GM21526 (cell line): ENCODE results near the gene ALDH7A1.
"Not testable (repeated sequence)": the region's sequence is repeated elsewhere in the genome, so short reads cannot be mapped to it uniquely, and the experiment has no call there.

Experiments used
- ATAC-seq: cut with Tn5 transposase; IDR thresholded peaks from one replicate; pipeline ENCODE4 v1.9.1; 2021; ENCODE audit warnings: moderate library complexity; ENCODE audit not compliant: unreplicated experiment, low FRiP score

Gene ALDH7A1

DNA sequence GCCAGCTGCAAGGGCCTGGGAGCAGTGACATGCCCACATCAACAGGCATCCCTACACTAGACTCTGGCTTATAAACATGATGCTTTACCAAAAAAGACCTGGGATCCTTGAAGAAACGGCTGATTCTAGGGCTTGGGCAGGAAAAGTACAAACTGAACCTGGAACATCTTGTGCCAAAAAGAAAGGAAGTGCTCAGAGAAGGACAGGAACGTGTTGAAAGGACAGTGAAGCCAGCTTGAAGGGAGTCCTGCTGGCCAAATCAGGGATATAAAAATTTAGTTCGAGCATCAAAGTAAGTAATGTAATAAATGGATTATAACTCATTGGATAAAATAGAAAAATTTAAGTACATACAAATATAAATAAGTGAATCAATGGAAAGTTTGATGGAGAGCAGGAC, 58.1 kb downstream of the ALDH7A1 start:
- no peak for ATAC-seq

DNA sequence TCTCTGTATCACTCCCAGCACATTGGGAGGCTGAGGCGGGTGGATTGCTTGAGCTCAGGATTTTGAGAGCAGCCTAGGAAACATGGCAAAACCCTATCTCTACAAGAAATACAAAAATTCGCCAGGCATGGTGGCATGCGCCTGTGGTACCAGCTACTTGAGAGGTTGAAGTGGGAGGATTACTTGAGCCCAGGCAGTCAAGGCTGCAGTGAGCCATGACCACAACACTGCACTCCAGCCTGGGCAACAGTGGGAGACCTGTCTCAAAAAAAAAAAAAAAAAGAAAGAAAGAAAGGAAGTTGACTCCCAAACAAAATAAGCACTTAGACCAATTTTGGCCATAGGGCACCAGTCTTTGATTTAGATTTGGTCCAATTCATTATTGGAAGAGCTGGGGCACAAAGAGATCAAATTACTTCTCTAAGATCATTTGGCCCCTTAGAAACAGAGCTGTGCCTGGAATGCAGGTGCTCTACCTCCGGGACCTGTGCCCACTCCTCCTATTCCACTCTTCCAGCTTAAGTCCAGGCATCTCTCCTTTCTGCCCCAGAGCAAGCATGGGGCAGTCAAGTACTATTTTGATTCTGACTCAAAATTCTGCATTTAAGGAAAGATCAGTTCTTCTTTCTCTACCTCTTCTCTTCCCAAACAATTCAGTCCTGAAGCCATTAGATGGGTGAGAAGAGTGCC, 59.0 kb downstream of the ALDH7A1 start:
- ATAC-seq, result no peak

DNA sequence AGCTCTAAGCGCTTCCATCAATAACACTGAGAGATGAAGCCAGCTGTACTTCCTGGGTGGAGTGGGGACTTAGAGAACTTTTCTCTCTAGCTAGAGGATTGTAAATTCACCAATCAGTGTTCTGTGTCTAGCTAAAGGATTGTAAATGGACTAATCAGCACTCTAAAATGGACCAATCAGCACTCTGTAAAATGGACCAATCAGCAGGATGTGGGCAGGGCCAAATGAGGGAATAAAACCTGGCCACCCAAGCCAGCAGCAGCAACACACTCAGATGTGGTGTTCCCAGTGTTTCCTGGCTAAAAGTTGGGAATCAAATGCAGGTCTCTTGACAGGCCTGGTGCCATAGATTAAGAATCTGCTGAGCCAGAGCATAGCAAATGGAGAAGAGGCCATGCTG, 60.5 kb downstream of the ALDH7A1 start:
- no peak for ATAC-seq

DNA sequence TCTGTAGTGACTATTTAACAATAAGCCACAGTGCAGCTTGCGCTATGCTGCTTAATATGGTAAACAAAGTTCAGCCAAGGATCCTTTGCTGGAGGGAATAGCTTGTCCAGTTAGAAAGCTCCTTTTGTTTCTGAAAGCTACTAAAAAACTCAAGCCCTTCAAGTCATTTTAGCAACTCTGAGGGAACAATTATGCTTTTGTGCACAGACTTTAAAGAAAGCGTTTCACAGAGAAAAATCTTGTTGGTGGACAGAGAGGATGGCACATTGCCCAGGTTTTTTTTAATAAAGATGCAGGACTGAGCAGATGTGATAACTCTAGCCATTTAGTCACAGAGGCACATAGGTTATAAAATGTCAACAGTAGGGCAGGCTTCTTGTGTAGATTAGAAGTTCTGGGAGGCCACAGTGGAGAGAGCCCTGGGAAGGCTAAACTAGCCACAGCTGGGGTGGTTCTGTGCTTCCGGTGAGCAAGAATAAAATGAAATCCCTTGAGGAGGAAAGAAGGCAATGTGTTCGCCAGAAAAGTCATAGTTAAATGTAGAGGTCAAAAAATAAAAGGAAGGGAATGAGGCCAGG, 63.4 kb downstream of the ALDH7A1 start:
- ATAC-seq, result no peak

DNA sequence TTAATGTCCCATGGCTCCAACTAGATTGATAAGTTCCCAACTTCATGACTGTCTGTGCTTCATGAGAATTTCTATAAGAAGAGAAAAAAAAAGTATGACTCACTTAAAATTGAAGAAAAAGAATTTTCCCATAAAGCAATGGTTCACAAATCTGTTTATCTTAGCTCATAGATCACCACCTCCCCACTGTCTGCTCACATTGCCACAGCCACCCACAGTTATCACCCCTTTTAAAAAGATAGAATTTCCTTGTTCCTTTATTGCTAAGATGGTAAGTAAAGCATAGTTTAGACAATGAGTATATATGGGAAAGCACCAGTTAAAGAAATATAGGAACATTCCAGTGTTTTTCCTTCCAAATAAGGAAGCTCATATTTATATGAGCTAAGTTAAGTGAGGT, 67.1 kb downstream of the ALDH7A1 start:
- no peak for ATAC-seq

DNA sequence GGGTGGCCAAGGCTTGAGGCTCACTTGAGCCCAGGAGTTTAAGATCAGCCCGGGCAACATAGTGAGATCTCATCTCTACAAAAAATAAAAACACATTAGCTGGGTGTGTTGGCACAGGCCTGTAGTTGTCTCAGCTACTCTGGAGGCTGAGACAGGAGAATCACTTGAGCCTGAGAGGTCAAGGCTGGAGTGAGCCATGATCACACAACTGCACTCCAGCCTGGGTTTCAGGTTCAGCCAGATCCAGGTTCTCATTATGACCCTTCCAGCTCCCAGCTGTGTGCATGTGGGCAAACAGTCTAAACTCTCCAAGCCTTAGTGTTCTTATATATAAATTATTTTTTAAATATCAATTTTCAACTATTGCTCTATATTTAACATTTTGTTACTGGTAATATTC, 67.9 kb downstream of the ALDH7A1 start:
- ATAC-seq, result no peak

DNA sequence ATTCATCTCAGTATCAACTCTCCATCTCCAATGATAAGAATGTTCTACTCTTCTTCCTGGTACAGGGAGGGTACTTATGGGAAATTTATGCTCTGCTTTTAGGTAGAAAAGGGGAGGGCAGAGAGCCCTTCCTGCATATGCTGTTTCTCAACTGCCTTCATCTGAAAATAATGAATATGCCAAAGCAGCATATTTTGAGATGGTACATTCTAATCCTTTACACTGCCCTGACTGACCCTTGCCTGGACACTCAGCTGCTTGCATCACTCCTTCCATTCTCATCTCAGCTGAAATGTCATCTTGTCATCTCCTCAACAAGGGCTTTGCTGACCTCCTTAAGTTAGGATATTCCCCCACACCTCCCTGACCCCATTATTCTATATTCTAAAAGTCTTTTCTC, 68.5 kb downstream of the ALDH7A1 start:
- no peak for ATAC-seq

DNA sequence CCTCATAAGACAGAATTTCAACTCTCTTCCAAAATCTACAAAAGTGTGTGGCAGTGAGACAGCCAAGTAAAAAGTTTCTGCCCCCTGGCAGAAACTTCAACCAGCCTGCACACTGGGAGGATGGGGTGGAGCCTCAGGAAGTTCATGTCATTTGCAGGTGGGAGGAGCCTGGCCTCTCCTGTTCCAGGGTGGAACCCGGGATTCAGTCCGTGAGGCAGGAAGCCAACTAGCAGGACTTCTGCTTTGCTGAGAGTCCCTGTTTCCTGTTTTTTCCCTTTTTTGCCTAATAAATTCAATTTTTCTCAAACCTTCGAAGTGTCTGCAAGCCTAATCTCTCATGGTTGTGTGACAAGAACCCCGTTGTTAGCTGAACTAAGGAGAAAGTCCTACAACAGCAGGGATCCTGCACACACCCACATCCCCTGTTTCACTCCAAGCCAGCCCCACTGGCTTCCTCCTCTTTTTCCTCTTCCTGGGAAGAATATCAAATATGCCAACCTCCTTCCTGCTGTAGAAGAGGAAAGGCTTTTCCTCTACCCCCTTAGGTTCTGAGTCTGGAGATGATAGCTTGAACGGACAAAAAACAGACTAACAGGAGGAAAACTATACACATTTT, 69.3 kb downstream of the ALDH7A1 start:
- ATAC-seq, result no peak

DNA sequence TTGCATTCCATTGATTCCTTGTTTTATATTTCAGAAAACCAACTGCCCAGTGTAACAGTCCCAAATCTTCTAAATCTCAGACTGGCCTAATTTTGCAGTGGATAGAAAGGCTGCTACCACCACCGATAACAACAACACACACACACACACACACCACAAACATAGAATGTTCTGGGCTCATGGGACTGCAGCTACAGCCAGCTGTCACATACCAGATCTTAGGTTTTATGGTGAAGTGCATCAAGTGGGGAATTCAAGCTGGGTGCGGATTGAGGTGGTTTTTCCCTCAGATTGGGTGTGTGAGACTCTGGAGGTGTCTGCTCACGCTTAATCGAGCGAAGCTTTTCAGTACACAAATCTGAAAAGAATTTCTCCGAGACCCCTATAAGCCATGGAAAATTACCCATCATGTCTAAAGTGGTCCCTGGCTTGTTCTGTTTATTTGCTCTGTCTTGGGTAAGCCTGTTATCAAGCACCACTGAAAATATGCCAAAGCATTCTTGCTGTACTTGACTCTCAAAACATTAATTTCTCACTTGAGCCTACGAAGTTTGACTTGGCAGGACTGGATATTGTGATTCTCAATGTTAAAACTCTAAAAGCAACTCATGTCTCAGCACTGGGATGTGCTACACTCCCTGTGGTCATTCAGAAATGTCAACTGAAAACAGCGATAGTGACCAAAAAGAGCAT, 71.1 kb downstream of the ALDH7A1 start:
- no peak for ATAC-seq

DNA sequence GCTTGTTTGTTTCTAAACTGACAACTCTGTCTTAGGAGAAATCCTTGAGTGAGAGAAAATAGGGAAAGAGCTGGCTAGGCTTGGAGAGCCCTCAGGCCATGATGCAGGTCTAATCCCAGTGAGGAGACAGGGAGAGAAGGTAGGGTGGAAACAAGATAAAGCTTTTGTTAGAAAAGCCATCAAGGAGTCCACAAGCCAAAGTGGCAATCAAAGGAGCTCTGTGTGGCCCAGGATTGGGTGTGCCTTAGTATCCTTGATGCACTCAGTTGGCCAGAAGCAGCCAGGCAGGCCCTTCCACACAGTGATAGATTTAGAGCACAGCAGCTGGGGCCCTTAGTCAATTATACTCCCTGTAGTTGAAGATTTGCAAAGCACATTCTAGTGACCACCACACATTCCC, 73.9 kb downstream of the ALDH7A1 start:
- no peak for ATAC-seq

DNA sequence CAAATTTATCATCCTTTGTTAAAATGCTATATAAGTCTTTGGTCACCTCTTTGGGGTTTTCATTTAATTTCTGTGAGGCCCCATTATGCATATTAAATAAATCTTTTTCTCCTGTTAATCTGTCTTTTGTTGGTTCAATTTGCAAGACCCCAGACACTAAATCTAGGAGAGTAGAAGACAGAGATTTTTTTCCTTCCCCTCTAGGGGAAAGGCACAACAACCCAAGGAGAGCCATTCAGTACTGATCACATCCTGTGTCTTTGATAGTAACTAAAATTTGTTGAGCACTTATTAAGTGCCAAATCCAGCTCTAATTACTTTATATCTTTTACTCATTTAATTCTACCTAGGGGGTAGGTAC, 74.4 kb downstream of the ALDH7A1 start:
- ATAC-seq, result no peak

DNA sequence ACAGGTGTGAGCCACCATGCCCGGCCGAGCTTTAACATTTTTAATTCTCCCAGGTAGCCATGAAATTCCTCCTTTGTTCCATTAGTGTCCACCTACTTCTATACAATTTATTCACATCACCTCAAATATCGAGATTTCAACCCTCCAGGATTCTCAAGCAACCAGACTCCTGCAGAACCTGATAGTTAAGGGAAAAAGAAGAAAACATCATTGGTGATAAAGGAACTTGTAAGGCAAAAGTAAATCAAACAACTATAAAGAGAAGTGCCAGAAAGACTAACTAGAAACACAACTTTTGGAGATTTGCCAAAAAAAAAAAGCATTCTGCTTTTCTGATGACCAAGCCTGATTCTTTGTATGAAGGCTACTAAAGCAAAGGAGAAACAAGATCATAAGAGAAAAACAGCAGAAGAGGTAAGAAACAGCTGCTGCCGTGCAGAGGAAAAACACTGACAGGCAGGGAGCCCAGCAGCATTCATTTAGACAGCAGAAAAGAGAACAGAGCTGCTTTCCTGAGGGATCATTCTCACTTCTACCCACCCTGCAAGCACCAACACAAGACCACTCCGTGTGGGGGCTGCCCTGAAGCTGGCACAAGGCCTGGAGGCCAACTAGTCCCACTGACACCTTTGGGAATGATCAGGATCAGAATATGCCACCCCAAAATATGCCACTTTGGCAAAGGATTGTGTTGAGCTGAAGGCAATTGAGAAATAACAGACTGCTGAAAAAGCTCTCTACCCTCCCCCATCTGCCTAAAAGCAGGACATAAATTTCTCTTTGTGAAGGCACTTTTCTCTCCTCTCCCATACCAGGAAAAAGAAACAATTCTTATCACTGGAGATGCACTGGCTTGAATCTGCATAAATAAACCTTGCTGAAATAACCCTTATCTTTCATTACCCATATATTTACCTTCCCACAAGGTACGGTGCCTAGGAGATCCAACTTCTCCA, 75.1 kb downstream of the ALDH7A1 start:
- no peak for ATAC-seq

DNA sequence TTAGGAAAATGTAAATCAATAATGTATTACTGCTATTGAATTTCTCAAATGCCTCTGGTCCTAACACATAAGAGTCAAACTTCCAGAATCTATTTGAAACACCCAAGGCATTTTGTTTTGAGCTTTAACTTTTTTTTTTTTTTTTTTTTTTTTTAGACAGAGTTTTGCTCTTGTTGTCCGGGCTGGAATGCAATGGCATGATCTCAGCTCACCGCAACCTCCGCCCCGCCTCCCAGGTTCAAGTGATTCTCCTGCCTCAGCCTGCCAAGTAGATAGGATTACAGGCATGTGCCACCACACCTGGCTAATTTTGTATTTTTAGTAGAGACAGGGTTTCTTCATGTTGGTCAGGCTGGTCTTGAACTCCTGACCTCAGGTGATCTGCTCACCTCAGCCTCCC, 75.8 kb downstream of the ALDH7A1 start:
- ATAC-seq, result not testable (repeated sequence)

DNA sequence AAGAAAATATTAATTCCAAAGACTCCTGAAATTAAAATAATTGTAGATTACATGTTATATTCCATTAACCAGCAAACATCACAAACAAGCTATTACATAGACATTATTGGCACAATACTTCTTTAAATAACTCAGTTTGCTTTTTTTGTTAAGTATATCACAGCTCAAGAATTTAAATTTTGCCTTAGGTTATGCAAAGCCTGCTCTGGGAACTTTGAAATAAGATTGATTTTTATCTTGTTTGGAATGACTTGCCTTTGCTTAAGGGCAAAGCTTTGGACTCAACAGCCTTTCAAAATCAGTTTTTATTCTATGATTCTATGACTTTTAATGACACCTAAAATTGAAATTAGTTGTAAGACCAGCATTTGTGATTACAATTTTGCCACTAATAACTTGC, 78.2 kb downstream of the ALDH7A1 start:
- ATAC-seq, result no peak

DNA sequence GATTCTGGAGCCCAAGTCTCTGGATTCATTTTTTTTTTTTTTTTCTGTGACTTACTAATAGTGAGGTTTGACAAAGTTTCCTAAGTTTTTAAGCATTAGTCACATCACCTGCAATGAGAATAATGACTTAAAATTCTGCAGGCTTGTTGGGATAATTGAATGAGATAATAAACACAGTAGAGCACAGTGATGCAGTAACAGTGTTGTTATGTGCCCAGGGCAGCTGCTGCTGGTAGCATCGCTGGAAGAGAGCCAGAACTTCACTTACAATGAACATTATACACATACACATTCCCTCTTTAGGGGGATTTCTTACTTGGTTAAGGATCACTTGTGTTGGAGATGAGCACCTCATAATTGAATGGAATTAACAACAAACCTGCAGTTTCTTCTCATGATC, 78.9 kb downstream of the ALDH7A1 start:
- ATAC-seq, result no peak

DNA sequence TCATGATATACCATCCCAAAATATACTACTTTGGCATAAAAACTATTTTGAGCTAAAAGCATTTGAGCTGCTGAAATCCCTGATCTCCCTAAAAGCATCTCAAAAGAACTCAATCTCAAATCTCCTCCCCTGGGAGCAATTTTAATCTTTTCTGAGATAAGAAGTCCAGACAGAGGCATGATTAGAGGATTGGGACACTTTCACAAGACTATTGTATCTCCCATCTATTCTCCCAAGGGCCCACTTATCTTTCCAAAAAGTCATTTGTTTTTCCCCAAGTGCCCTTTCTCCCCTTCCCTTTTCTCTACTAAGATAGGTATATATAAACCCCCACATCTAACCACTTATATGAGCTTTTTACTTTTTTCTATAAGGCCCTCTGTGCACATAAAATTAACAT, 79.7 kb downstream of the ALDH7A1 start:
- ATAC-seq, result no peak

DNA sequence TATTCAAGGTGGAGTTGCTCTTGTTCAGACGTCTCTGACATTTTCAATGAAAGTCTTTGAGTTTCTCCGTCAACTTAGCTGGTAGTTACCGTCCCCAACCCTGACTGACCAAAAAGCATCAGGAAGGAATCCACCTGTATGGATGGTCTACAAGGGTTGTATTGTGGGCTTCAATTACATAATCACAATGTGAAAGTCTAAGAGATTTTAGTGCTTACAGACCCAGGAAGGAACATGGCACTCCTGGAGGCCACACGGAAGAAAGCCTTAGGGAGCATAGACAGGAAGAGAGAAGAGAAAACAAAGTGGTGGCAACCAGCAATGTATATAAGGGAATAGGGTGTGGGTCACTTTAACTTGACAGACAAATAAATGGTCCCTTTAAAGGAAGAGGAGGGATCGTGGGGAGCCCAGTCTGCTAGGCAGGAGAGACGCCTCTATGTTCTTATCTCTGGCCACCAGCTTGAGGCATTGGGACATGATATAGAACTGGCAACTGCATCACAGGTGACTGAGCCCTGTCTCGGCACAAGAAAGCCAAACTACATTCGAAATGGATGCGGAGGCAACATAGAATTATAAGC, 80.4 kb downstream of the ALDH7A1 start:
- no peak for ATAC-seq

DNA sequence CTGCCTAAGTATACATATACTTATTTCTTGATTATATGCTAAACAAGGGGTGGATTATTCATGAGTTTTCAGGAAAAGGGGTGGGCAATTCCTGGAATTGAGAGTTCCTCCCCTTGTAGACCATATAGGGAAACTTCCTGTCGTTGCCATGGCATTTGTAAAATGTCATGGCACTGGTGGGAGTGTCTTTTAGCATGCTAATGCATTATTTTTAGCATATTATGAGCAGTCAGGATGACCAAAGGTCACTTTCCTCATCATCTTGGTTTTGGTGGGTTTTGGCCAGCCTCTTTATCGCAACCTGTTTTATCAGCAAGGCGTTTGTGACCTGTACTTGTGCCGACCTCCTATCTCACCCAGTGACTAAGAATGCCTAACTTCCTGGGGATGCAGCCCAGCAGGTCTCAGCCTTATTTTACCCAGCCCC, 80.9 kb downstream of the ALDH7A1 start:
- ATAC-seq, result no peak

DNA sequence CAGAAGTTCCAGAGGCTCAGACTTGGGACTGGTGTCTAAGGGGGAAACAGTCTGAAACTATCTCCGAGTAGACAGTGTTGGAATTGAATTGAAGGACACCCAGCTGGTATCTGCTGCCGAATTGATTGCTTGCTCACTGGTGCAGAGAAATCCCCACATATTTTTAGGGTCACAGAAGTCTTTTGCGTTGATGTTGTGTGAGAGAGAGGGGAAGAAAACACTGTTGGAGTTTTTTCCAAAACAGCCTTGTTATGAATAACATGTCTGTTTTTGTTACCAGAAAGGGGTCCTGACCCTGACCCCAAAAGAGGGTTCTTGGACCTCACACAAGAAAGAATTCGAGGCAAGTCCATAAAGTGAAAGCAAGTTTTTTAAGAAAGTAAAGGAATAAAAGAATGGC, 81.3 kb downstream of the ALDH7A1 start:
- ATAC-seq, result no peak

DNA sequence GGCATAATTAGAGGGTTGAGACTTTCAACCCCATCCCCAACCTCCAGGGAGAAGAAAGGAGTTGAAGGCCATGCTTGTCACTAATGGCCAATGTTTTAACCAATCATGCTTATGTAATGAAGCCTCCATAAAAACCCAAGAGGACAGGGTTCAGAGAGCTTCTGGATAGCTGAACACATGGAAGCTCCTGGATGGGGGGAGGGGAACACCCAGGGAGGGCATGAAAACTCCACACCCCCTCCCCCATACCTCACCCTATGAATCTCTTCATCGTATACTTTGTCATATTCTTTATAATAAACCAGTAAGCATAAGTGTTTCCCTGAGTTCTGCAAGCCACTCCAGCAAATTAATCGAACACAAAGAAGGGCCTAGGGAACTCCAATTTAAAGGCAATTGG, 81.7 kb downstream of the ALDH7A1 start:
- ATAC-seq, result no peak
